DMS 273 treated with DMSO at 0.1 percent for 48 hours (cell line): ENCODE measurements around the gene SAFB2.

ENCODE experiments used
- DNase-seq: peaks from one replicate; lab custom pipeline; 2025; lab: John Stamatoyannopoulos, UW

The SAFB2 gene

DNA sequence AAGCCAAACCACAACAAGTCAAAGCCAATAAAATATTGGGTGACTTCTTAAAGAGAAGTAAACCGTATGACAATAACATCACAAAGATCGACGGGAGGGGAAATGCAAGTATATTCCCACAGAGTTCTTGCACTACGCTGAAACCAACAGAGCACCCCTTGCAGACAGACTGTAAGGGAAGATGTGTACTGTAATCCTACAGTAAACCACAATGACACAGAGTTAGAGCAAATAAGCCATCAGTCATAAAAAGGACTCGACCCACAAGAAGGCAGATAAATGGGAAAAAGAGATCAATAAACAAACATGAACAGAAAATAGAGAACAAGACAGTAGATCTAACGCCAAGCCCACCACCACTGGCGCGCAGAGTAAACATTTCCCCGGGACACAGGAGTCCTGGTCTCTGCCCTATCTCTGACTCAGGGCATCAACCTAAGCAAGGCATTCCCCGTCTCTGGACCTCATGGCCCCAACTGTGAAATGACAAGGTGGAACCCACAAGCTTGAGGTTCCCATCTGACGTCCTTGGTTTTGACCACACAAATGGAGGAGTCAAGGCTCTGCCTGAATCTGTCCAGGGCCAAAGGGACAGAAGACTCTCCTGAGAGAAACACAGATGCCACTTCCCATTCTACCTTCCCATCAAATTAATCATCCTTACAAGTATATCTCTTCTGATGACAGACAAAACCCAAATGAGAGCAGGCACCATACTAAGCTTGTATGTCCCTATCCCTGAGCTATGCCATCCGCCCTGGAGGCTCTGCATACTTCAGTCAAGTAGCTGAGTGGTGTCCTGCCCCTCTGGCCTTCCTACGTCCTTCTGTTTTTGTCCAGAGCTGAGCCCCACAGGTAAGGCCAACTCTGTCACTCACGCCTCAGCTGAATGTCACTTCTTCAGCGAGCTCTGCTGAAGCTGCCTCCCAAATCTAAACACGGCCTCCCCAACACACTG lies 15.0 kb downstream of the SAFB2 start:
- no peak for DNase-seq

DNA sequence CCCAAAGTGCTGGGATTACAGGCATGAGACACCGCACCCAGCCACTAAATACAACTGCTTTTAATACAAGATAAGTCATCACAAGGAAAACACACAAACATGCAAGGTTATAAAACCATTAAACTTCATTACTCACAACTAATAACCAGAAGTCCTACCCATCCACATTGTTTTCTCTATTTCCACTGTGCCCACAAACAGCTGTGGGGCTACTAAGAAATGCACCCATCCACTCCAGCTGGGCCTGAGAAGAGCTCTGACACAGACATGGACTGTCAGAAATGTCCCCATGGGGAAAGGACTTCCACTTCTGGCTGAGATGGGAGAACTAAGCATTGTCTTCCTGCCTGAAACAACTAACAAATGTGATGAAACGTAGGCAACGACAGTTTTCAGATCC lies 17.2 kb downstream of the SAFB2 start:
- DNase-seq: no peak

DNA sequence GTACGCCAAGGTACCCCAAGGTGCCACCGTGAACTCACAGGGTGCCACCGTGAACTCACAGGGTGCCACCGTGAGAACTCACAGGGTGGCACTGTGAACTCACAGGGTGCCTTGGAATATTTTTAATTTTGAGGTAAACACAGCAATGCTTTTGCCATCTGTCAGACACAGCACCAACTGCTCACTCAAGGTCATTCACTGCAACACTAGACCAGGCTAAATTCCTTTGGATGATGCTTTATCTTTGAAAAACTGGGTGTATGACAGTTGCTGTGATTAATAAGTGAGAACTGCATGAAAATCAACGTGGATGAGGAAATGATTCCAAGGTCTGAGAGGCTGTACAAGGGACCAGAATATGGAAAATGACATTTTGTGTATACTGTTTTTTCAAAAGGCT lies 18.9 kb downstream of the SAFB2 start:
- no peak for DNase-seq

GRCh38 chr19:5600797-5601196 lies 21.8 kb downstream of the SAFB2 start:
- no peak for DNase-seq

DNA sequence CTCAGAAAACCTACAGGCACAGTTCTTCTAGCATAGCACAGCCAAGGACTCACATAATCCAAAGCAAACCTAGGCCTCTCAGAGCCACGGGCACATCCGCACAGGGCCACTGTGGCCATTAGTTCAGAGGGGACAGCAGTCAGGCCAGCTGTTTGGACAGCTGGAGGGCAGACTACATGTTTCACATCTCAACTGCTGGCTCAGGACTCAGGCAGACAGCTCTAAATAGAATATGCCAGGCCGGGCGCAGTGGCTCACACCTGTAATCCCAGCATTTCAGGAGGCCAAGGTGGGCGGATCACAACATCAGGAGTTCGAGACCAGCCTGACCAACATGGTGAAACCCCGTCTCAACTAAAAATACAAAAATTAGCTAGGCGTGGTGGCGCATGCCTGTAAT lies 26.8 kb downstream of the SAFB2 start:
- no peak for DNase-seq

- DNase-seq: no peak
Observed at GRCh38 chr19:5595129-5595528, 27.4 kb downstream of the SAFB2 start.

DNA sequence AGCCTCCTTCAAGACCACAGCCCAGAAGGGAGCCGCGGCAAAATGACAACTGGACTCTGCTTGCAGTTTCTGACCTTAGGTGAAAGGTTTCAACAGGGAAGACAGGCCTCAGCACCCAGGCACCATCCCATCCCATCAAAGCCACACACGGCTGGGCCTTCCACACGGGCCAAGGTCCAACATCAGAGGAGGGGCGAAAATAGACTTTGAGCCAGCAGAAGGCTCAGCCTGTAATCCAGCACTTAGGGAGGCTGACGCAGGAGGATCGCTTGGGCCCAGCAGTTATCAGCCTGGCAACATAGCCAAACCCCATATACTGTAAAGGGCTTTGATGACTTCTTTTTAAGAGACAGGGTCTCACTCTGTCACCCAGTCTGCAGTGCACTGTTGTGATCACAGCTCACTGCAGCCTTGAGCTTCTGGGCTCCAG lies 28.0 kb downstream of the SAFB2 start:
- no peak for DNase-seq

- no peak for DNase-seq
Observed at GRCh38 chr19:5593343-5594255, 29.0 kb downstream of the SAFB2 start.

- DNase-seq: no peak
Observed at GRCh38 chr19:5592531-5593342, 29.8 kb downstream of the SAFB2 start.

DNA sequence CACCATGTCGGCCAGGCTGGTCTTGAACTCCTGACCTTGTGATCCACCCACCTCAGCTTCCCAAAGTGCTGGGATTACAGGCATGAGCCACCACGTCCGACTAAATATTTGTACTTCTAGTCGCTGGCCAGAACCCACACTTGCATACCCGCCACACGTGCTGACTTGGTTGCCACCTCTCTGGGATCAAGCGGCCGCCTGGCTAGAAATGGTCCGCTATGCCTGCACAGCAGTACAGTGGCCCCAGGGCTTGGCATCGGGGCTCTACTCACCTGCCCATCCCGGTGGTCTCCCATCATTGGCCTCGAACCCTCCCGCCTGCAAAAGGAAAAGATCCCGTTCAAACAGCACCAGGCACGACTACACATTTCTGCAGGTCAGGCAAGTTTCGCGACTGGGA lies 31.1 kb downstream of the SAFB2 start:
- DNase-seq: no peak

DNA sequence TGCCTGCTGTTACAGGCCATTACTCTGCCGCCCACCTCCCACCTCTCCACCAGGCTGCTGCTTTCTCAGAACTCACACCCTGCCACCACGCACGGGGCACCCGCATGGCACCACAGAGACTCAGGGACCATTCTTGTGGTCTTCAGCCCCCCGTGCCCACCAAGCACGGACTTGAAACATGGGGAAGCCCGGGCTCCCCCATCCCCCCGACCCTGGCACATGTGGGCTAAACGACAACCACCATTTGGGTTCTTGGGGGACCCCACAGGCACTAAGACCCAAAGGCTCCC lies 31.8 kb downstream of the SAFB2 start:
- no peak for DNase-seq

DNA sequence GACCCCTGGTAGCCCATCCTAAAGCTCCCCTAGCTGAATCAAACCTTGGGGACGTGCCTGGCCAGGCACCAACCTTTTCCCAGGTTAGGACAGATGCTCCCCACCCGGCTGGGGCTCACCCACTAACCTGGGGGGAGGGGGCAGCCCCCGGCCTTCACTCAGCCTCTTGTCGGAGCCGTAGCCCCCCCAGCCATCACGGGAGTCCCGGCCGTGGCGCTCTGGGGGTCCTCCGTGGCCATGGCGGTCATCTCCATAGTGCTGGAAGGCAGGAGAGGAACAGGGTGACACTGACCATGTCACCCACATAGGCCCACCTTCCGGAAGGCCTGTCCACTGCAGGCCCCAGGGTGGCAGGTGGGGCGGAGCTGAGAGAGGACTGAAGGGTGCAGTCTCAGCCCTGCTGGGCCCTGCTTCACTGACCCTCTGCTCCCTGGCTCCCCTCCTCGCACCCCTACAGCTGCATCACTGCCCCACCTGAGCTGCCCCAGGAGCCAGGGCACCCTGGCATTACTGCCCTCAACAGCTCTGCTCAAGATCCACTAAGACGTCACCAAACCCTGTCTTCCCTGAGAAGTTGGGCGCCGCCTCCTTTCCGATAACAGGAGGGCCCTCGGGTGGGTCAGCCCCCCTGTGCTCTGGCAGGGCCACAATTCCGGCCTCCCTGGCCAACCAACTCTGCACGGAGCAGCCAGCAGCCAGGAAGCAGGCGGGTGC lies 32.3 kb downstream of the SAFB2 start:
- no peak for DNase-seq

DNA sequence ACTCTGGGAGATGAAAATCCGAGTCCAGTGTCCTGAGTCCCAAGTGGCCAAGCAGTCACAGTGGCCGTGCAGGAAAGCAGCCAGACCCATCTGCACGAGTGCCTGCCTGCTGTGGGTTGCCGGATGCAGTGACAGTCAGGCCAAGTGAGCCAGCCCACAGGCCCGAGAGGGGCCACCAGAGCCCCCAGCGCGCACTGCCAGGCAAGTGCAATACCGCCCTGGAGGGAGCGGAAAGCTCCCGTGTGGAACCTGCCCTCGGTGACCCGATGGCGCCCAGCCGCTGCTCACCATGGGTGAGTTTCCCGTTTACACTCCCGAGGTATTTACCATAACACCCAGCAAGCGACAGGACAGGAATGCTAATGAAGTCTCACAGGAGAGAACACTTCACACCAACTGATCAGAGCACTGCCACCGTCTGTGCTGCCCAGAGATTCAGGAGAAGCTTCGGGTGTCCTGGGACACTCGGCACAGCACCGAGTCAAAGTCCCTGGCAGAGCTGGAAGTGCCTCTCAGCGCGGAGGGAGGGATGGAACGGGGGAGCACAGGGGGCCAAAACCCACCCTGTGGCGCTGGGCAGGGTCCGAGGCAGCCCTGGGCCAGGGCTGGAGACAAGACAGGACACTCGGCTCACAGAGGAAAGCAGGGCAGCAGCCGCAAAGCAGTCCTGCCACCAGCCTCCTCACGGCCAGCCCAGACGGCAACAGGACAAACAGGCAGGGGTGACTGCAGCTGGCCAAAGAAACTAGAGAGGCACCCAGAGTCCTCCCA lies 33.5 kb downstream of the SAFB2 start:
- DNase-seq: no peak

GRCh38 chr19:5588441-5588840 lies 34.1 kb downstream of the SAFB2 start:
- no peak for DNase-seq

DNA sequence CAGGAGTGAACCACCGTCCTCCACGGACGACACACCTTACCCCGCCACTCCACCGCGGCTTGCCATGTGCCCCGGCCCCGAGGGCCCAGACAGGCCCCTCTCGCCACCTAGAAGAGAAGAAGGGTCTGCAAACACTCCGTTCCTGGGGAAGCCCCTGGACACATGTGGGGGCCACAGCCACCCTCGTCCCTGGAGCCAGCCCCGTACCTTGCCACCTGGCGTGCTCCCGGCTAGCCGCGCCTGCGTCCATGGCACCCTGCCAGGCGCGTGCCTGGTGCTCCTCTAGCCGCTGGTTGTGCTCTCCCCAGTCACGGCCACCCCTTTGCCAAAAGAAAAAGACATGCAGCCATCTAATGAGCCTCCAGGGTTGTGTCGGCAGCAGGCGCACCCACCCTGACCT lies 34.9 kb downstream of the SAFB2 start:
- no peak for DNase-seq

GRCh38 chr19:5587071-5587455 lies 35.5 kb downstream of the SAFB2 start:
- DNase-seq: no peak

- DNase-seq: no peak
Observed at GRCh38 chr19:5586300-5587070, 36.1 kb downstream of the SAFB2 start.

DNA sequence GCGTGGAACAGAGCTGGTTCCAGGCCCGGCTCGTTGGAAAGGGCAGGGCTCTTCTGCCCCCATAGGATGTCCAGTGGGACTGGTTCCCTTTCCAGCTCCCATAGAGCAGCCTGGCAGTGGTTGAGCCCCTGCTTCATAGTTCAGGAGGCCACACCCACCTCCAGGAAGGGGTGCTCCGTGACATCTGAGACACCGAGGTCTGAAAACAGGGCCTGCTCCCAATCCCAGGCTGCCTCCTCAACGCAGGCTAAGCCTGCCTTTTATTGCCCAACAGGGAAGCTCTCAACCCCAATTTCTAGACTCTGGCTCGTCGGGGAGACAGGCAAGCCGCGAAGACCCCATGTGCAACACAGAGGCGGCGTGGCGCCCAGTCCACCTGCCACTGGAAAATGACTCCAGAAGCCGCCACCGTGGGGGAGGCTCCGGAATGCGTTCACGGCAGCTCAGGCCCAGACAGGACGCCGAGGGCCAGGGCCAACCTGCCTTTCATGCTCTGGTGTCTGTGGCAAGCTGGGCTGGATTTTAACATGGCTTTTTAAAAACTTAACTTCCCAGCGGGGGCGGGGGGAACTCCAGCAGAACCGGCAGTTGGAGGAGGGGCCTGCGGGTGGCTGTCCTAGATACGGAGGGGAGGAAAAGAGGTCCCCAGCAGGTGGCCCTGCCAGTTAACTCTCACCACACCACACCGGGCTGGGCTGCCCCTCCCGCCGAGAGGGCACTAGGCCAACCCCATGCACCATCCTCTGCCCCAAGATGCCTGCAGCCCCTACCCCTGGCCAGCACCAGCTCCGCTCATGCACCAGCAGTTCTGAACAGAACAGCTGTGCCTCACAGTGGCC lies 36.9 kb downstream of the SAFB2 start:
- no peak for DNase-seq

DNA sequence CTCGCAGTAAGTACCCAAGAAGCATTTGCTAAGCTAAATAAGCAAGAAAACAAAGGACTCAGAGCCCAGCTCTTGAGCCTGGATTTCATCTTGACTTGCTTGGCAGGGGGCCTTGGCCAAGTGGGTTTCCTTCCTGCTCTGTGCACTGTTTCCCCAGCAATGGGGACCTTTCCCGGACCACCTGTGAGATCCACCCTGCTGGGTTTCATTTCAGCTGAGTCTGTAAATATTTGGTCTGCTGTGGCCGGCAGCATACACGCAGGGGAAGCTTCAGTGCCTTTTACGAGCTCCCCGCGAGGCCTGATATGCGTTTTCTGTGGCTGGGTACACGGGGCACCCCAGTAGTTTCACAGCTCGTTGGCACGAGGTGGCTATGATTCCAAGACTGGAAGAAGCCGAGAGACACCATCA lies 42.4 kb downstream of the SAFB2 start:
- DNase-seq: no peak
